ENCODE measurements around the gene ALDH1B1. TPM values are rescaled to one million over a fixed set of nuclear protein-coding genes. Genes with fewer than 3 reads are reported as not detected.

The ALDH1B1 gene
- total RNA-seq, 4 donors from 2014 or later = 253 to 364 (median 272) TPM

GRCh38 chr9:38423973-38424843, 31.7 kb downstream of the ALDH1B1 start, which contains the start of gene IGFBPL1:
Gene IGFBPL1, minus strand, starts transcription at chr9:38424454. Its CDS starts 30 bp downstream, at chr9:38424424.
- Histone ChIP-seq H3K27me3 (peaks cover 0 to 52% (median 0%) of the 10 kb centered on the region in 4 donors), H3K27ac (replicated peaks in 1 of 4) (no peak within 1 kb of the TSS), H3K9me3 (no peaks in the 10 kb centered on the region), H3K36me3 (no peaks in the 10 kb centered on the region), H3K4me1 (peaks cover 0 to 20% (median 14%) of the 10 kb centered on the region in 4 donors), H3K4me3 (peak within 1 kb of the TSS; percentile 49 to 61 (median 54))
- DNase-seq (ENCODE audit: extremely low spot score) = no peak
- intact Hi-C loops (cut with DNase I) = no loop called here
- TF ChIP-seq POLR2A (IDR thresholded peaks at IDR 0.05; ENCODE audit: low read depth) (no peak), EP300 (IDR thresholded peaks at IDR 0.05) (no peak), CTCF (IDR thresholded peaks at IDR 0.05) (no peak), POLR2AphosphoS5 (IDR thresholded peaks at IDR 0.05) (no peak)
- WGBS = 7% methylated on average over 21 of the region's 115 CpGs

GRCh38 chr9:38424918-38425317, 32.4 kb downstream of the ALDH1B1 start:
- WGBS = 78% methylated on average over 4 of the region's 4 CpGs
- intact Hi-C loops (cut with DNase I) = no loop called here
- peak overlapping the region in 1 of 4 donors; percentile 55 for H3K4me3 ChIP-seq

GRCh38 chr9:38428062-38428461, 35.6 kb downstream of the ALDH1B1 start:
- no peak for DNase-seq (ENCODE audit: extremely low spot score)
- peaks cover 0 to 19% (median 14%) of the 10 kb centered on the region in 4 donors for H3K4me1 ChIP-seq
- 92% methylated on average over 1 of the region's 1 CpG for WGBS
- no peaks in the 10 kb centered on the region for H3K9me3 ChIP-seq
- no peak for TF ChIP-seq EP300 (IDR thresholded peaks at IDR 0.05)
- no peak for TF ChIP-seq POLR2A (IDR thresholded peaks at IDR 0.05; ENCODE audit: low read depth)
- no peak for TF ChIP-seq POLR2AphosphoS5 (IDR thresholded peaks at IDR 0.05)
- TF ChIP-seq CTCF (IDR thresholded peaks at IDR 0.05) = no peak
- intact Hi-C loops (cut with DNase I) = no loop called here
- H3K27ac ChIP-seq (replicated peaks in 1 of 4) = no peak overlapping the region
- H3K4me3 ChIP-seq = no peak overlapping the region
- no peaks in the 10 kb centered on the region for H3K36me3 ChIP-seq
- H3K27me3 ChIP-seq = peaks cover 0 to 33% (median 0%) of the 10 kb centered on the region in 4 donors

More at GRCh38 chr9:38424918-38425317, 32.4 kb downstream of the ALDH1B1 start:
- Histone ChIP-seq H3K4me1 (peaks cover 0 to 20% (median 14%) of the 10 kb centered on the region in 4 donors), H3K27me3 (peaks cover 0 to 52% (median 0%) of the 10 kb centered on the region in 4 donors), H3K36me3 (no peaks in the 10 kb centered on the region), H3K9me3 (no peaks in the 10 kb centered on the region), H3K27ac (replicated peaks in 1 of 4) (no peak overlapping the region)
- no peak for DNase-seq (ENCODE audit: extremely low spot score)
- TF ChIP-seq POLR2A (IDR thresholded peaks at IDR 0.05; ENCODE audit: low read depth) (no peak), EP300 (IDR thresholded peaks at IDR 0.05) (no peak), CTCF (IDR thresholded peaks at IDR 0.05) (no peak)

- Histone ChIP-seq H3K4me1 (no peaks in the 10 kb centered on the region), H3K4me3 (no peak overlapping the region), H3K36me3 (no peaks in the 10 kb centered on the region), H3K27ac (replicated peaks in 1 of 4) (no peak overlapping the region), H3K9me3 (no peaks in the 10 kb centered on the region), H3K27me3 (peaks cover 0 to 9% (median 0%) of the 10 kb centered on the region in 4 donors)
- no peak for DNase-seq (ENCODE audit: extremely low spot score)
- 83% methylated on average over 4 of the region's 4 CpGs for WGBS
- no peak for TF ChIP-seq EP300 (IDR thresholded peaks at IDR 0.05)
- TF ChIP-seq POLR2AphosphoS5 (IDR thresholded peaks at IDR 0.05) = no peak
- TF ChIP-seq CTCF (IDR thresholded peaks at IDR 0.05) = no peak
- no peak for TF ChIP-seq POLR2A (IDR thresholded peaks at IDR 0.05; ENCODE audit: low read depth)
- intact Hi-C loops (cut with DNase I) = loop anchor here (5.0 to 10.0 kb wide), 2 partner anchors 59 to 516 kb away; no protein-coding TSS in a partner anchor
These were observed 38.6 kb downstream of the ALDH1B1 start for GRCh38 chr9:38431116-38431515.
